Measurements from ENCODE around the gene MYOD1.
A peak's percentile ranks its signal among the peaks of the same experiment; 100 is the strongest.

Gene MYOD1

DNA sequence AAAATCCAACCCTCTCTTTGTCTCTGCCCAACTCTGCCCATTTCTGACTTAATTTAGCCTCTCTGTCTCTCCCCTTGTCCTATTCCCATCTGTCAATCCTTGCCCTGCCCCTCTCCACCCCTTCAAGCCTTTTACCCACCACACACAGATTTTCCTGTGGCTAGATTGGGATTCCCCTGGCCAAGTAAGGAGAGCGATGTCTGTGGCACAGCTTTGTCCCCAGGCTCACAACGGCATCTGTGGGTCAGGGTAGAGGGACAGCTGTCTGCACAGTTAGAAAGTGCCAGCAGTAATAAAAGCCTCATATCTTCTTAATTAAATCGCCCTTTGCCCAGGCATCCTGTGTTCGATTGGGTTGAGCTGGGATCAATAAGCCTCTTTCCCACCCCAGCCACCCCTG, 13.9 kb downstream of the MYOD1 start:
- DNase-seq (ENCODE audit: insufficient read length, low spot score) (no peak), FAIRE-seq (no peak)

DNA sequence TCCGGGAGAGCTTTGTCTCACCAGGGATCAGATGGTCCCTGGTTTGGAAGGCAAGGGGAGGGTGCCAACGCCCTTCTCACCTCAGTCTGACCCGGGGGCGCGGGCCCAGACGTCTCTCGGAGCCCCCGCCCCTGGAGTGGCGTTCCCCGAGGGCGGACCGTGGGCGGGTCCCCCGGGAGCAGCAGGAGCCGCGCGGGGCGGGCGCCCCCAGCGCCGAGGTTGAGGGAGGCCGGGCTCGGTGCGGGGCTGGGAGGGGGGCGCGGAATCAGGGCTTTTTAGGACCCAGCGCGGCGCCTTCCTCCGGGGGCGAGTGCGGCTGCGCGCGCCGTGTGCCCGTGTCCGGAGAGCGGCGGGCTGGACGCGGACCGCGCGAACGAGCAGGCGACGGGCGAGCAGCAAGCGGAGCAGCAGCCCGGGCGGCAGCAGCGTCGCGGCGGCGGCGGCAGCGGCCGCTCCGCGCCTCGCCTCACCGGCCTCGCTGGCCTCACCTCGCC, 15.1 kb downstream of the MYOD1 start, which contains the start of gene KCNC1:
Gene KCNC1, plus strand, starts transcription at position 364 of the 494 bp plus-strand sequence. CDS start 1,222 bp downstream, outside the sequence.
- FAIRE-seq (no peak), DNase-seq (ENCODE audit: insufficient read length, low spot score) (no peak)

DNA sequence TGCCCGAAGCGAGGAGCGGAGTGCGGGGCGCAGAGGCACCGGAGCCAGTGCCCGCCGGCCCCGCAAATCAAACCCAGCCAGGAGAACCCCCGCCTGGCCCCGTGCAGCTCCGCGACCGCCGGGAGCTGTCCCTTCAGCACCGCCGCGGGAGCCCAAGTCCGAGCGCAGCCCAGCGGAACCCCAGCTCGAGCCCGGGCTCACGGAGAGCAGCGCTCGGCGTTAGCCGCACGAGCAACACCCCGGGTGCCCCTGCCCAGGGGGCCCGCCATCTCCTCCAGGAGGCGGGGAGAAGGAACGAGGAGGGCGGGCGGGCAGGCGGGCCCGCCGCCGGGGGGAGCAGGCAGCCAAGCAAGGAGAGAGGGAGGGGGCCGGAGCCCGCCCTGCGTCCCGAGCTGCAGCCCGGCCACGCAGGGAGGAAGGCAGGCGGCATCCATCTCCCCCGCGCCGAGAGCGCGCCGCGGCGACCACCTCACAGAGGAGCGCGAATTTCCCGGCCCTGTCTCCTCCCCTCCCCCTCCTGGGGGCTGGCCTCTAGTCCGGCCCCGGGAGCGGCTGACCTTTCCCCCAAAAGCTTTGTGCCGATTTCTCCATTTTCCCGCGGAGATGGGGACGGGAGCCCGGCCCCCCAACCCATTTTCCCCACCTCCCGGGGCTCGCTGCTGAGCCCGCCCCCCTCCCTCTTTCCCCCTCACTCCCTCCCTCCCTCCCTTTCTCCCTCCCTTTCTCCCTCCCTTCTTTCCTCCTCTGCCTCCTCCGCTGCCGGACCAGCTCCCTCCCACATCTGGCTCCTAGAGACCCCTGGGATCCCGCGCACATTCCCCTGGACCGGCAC, 15.8 kb downstream of the MYOD1 start:
- FAIRE-seq = no peak
- peak; percentile 62 for DNase-seq (ENCODE audit: insufficient read length, low spot score)

DNA sequence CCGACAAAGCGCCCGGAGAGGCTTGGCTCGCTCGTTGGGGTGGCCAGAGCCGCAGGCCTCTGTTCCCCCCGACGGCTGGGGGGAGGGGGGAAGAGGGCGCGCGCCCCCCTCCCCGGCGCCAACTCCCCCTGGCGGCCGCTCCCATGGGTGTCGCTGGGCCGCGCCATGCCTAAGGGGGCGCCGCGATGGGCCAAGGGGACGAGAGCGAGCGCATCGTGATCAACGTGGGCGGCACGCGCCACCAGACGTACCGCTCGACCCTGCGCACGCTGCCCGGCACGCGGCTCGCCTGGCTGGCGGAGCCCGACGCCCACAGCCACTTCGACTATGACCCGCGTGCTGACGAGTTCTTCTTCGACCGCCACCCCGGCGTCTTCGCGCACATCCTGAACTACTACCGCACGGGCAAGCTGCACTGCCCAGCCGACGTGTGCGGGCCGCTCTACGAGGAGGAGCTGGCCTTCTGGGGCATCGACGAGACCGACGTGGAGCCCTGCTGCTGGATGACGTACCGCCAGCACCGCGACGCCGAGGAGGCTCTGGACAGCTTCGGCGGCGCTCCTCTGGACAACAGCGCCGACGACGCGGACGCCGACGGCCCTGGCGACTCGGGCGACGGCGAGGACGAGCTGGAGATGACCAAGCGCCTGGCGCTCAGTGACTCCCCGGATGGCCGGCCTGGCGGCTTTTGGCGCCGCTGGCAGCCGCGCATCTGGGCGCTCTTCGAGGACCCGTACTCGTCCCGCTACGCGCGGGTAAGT, 16.6 kb downstream of the MYOD1 start:
- FAIRE-seq (no peak), DNase-seq (ENCODE audit: insufficient read length, low spot score) (no peak)

DNA sequence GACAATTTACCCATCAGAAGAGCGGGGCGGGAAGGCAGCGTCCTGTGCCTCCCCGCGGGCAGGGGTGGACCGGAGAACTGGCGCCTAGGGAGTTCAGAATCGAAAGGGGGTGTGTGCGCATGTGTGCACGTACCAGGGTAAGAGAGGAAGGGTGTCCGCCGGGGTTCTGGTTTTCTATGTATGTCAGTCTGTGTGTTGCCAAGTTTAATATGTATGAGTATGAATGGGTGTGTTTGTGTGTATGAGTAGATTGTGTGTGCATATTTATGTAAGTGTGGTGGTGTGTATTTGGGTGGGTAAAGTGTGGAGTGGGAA, 17.2 kb downstream of the MYOD1 start:
- FAIRE-seq (no peak), DNase-seq (ENCODE audit: insufficient read length, low spot score) (no peak)

DNA sequence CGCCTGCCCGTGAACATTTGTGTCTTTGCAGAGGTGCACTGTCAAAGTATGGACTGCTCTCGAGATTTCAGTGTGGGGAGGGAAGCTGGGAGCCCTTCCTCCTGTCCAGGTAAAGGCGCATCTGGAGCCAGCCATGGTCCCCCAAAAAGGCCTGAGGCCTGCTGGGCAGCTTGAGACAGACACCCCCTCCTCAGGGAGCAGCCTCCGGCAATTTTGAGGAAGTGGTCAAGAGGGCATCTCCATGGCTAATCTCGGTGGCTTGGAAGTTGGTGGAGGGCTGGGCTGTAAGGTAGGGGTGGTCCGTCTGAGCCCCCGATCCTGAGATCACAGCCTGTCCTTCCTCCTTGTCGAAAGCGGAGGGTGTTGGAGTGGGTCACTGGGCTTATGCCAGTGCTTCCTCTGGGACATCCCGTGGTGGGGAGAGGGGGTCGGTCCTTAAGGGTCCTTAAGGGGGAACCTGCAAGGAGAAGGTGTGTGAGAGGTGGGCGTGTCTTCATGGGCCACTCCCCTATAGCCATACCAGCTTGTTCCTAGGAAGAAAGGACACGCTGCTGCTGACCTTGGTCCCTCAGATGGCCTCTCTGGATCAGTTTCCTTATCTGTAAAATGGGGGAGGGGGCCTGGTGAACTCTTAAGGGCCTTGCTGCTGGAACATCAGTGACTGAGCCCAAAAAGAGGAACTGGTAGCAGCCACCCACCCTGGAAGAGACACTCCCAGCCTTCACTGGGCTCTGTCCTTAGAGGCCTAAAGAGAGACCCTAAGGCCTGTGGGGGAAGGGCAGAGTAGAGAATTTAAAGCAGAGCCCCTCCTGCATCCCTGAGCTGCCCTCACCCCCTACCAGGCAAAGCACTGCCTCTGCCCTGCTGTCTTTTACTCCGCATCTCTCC, 17.8 kb downstream of the MYOD1 start:
- FAIRE-seq = no peak

DNA sequence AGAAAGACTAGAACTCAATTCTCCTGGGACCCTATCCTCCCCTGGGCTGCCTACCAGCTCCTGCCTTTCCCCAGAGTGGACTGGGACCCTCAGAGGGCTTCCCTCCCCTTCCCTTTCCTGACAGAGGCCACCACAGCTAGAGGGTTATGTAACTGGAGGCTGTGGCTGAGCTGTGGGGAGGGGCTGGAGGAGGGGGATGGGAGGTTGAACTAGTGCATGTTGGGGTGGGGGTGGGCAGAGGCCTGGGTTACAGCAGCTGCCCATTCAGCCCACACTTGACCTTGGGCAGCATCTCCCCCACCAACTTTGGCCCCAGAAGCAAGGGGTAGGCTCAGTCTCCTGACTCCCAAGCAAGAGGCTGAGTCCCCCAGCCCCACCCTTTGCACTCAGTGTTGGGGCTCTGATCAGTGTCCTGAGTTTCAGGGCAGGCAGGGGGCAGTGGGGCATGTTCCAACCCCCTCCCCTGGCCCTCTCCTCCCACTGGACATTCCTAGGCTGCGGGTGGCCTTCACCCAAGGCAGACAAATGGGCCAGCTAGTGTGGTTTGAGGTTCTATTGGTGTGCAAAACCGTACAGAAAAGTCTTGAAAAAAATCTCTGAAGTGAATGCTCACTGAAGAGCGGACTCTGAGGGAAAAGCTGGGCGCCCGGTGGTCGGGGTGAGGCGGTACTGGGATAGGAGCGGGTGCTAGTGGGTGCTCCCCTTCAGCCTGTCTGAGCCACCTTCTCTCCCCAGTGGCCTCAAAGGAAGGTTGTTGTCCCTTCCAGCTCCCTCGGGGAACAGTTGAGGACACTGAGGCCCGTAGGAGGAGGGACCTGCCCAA, 19.0 kb downstream of the MYOD1 start:
- FAIRE-seq = no peak
- no peak for DNase-seq (ENCODE audit: insufficient read length, low spot score)

More for the DNA sequence above, 17.8 kb downstream of the MYOD1 start:
- no peak for DNase-seq (ENCODE audit: insufficient read length, low spot score)

DNA sequence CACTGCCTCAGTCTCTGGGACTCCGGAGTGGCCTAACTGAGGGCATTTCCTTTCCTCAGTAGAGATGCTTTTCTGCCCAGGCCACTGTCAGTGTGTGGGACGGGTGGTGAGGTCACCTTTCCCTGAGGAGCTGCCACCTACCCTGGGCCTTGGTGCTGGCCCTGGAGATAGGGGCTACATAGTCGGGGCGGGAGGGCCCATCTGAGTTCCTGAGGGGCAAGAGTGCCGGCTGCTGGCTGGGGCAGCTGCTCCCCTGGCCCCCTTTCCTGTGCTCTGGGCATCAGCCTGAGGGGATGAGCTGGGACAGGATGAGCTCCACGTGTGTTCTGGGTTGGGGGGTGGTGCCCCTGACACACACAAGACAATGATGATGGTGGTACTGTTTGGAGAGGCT, 20.6 kb downstream of the MYOD1 start:
- FAIRE-seq = no peak
- DNase-seq (ENCODE audit: insufficient read length, low spot score) = no peak

DNA sequence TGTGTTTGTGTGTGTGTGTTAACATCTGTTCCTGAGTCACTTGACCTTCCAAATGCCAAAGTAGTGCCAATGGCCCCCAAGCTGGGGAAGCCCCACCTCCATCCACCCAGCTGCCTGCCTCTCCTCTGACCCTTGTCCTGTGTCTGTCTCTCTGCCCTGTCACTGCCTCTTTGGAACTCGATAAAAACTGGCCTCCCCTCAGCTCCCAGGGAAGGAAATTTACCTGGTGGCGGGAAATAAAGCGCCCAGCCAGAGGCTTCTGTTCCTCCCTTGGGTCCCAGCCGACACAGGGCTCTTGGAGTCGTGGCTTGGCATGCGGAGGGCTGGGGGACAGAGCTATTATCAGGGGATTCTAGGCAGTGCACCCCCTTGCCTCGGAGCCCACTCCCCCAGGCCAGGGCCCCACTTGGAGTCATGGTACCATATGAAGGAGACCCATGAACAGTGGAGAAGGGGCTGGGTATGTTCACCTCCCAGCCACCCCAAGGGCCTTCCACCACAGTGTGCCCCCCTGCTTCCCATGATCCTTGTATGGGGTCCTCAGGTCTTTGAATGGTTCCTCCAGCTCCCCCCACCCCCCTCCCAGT, 21.4 kb downstream of the MYOD1 start:
- DNase-seq (ENCODE audit: insufficient read length, low spot score) = no peak
- FAIRE-seq = no peak

DNA sequence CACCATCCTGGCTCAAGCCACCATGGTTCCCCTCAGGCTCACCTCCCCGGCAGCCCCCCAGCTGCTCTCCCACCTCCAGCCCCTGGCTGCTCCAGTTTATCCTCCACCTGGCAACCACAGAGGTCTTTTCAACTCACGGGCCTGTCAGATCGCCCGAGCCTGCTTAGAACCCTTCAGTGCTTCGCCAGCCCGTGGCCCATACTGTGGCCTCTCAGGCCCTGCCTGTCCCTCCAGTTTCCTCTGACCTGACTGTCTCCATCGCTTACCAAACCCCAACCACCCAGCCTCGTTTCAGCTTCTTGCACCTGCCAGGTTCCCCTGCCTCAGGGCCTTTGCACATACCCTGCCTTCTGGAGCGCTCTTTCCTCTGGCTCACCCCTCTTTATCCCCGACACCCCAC, 22.1 kb downstream of the MYOD1 start:
- FAIRE-seq (no peak), DNase-seq (ENCODE audit: insufficient read length, low spot score) (no peak)

DNA sequence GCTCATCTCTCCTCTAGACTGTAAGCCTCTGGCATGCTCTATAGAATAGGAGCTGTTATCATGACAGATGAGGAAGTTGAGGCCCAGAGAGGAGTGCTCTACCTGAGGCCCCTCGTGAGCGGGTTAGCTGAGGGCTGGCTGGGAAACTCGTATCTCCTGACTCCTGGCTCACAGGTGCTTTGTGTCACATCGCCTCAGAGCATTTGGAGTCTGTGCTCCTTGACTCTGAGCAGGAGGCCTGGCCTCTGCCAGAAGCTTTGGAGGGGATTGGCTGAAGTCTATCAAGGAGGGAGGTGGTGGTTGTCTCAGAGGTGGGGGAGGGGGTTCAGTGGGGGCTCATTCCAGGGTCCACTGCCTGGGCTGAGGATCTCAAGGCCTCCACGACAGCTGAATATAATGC, 22.6 kb downstream of the MYOD1 start:
- FAIRE-seq (no peak), DNase-seq (ENCODE audit: insufficient read length, low spot score) (no peak)

DNA sequence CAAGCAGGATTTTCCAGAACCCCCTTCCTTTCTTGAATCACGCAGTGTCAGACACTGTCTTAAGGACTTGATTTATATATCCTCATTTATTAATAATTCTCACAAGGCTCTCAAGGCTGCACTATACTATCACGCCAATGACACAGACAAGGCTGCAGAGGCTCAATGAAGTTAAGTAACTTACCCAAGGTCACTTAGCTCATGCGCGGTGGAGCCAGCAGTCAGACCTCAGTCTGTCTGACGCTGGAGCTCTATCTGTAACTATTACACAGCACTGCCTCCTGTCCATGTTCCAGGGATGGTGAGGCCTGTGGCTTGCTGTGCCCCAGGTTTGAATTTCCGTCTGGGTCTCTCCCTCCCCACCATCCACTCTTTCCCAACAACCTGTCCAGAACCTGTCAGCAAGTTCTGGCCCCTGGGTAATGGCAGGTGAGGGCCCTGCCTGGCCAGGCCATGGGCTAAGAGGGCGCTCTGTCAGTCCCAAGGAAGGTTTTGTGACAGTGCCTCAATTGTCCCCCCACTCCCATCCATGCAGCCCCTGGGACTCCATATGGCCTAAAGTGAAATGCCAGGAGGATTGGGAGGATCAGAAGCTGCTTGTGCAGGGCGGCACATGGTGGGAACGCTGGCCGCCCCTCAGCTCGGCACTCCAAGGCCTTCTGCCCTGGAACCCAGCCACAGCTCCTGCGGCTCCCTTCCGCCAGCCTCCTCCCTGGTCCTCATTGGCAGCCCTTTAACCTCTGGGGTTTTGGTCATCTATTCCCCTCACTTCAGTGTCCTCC, 23.8 kb downstream of the MYOD1 start:
- FAIRE-seq (no peak), DNase-seq (ENCODE audit: insufficient read length, low spot score) (no peak)

DNA sequence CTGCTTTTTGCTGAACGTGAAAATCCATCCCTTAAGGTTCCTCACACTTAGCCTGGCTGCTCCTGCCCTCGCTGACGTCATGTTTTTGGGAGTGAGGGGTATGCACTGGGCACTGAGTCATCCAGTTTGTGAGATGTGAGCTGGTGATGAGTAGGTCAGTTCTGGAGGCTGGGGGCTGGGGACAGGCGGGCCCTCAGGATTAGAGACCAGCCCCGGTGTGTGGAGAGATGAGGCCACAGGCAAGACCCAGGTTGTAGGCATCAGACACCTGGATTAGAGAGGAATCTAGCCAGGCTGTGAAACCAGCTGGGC, 24.4 kb downstream of the MYOD1 start:
- FAIRE-seq (no peak), DNase-seq (ENCODE audit: insufficient read length, low spot score) (no peak)

DNA sequence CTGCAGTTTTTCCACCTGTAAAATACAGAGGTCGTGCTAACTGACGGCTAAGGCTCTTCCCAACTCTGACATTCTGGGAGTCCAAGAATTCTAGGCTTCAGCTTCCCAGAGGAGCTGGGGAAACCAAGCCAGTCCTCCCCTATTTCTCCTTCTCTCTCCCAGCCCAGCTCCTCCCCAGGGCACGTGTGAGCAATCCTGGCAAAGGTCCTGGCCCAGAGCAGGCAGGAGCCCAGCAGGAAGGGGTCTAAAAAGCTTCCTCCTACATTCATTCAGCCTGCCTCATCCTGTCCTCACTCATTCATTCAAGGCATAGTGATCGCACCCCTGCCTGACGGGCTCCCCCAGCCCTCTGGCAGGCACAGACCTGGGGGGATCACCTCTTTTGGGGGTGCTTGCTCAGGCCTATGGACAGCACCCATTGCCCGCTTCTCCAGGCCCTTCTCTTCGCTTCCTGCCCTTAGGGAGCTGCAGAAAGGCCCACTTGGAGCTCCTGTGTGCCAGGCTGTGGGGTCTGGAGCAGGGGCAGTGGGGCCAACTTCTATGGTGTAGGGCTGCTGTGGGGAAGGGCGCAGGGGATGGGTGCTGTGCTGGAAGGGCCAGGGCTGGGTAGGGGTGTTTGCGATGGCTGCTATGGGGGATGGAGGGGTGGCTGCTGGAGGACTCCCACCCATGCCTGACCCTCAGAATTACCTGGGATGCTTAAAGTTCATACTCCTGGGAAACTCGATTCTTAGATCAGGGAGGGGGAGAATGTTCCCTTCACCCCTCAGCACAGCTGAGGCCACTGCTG, 25.0 kb downstream of the MYOD1 start:
- FAIRE-seq = no peak

DNA sequence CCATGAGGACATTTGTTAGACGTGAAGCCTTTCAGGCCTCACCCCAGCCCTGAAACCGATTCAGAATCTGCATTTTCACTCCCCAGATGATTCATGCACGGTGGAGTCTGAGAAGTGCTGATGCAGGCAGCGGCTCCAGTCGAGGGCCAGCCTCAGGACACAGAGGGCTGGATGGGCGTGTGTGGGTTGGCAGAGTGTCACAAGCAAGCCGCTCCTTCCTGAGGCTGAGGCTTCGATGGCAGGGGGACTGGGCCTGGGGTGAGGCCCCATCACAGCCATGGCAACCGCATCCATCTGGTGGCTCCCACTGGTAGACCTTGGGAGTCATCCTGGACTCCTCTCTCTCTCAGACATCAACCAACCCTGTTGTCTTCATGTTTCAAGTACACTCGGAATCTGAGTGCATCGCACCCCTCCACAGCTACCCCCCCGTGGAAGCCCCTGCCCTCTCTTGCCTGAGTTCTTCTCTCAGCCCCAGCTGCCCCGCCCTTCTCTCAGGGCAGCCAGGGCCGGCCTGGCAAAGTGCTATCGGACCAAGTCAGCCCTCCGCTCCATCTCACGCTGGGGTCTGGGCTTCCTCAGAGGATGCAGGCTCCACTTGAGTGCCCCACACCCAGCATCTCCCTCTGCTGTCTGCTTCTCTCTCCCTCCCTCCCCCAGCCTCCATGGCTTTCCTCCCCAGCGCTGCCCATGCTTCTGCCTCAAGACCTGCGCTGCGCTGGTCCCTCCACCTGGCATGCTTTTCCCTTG, 25.8 kb downstream of the MYOD1 start:
- FAIRE-seq = no peak

More for the DNA sequence above, 25.0 kb downstream of the MYOD1 start:
- no peak for DNase-seq (ENCODE audit: insufficient read length, low spot score)

DNA sequence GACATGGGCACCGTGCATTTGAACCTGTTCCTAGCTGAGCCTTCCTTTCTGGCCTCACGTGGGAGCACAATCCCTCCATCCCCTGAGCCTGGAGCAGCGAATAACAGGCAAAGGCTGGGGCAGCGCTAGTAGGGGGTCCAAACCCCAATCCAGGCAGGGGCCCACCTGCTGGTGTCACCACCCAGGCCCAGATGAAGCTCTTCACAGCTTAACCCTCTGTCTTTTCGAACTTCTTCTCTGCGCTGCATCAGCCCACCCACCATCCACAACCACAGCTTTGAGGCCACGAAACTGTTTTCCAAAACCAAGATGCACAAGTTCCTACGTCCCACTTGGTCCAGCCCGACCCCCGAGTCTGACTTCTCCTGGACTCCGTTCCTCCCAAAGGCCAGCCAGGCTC, 26.7 kb downstream of the MYOD1 start:
- no peak for FAIRE-seq

More for the DNA sequence above, 25.8 kb downstream of the MYOD1 start:
- DNase-seq (ENCODE audit: insufficient read length, low spot score) = no peak

DNA sequence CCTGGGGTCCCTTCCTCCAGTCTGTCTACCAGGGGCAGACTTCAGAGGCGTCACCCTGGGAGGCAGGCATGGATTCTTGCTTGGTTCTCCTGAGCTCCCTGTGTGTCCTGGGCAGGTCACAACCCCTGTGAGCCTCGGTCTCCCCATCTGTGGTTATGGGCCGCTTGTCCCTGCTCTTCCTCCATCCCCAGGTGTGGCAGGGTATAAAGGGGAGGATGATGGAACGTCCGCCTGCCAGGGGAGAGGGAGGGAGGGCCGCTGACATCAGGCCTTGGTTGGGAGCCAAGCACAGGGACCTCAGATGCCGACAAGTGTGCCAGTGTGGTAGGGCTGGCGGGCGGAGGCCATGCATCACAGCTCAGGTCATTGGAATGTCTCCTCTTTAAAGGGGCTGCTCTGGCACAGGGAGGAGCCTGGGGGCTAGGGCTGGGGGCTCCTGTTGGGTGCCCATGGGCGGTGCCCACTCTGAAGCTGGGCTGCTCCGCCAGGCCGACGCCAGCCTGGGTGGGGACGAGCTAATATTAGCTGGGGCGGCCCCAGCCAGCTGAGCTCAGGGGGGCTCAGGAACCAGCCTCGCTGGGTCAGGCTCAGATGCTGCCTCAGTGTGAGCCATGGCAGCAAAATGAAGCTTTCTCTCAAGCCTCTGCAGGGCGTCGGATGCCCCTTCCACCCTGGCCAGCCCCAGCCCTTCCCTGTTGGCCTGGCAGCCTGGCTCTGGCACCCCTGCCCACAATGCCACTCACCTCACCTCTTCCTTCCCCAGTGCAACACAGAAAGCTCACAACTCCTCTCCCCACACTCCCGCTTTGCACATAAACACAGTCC, 28.0 kb downstream of the MYOD1 start:
- FAIRE-seq (no peak), DNase-seq (ENCODE audit: insufficient read length, low spot score) (no peak)

More for the DNA sequence above, 26.7 kb downstream of the MYOD1 start:
- no peak for DNase-seq (ENCODE audit: insufficient read length, low spot score)
